Esophagus muscularis mucosa (tissue), 4 donors: Measurements from ENCODE around the gene SLC22A3. TPM values are rescaled to one million over a fixed set of nuclear protein-coding genes. Genes with fewer than 3 reads are reported as not detected.

Source experiments
- DNase-seq: peaks from one replicate; pipeline ENCODE4 v3.0.0-alpha.2; 2017; ENCODE audit errors: extremely low spot score
- H3K27ac ChIP-seq, 4 donors: fragments of 200-600 bp; sonication (generic); replicated peaks in 1 of 4; 1 replicate in 3 of 4; 2 replicates in 1 of 4; pipeline ENCODE4 v1.5.1; 2016 to 2019; ENCODE audit warnings: mild to moderate bottlenecking in 1 of 4
- H3K27me3 ChIP-seq, 4 donors: fragments of 200-600 bp; sonication (generic); one replicate each; pipeline versions ENCODE4 v1.5.1 to v1.6.0; 2016 to 2019
- H3K36me3 ChIP-seq, 4 donors: fragments of 200-600 bp; sonication (generic); one replicate each; pipeline ENCODE4 v1.5.1; 2016 to 2019
- H3K4me1 ChIP-seq, 4 donors: fragments of 200-600 bp; sonication (generic); one replicate each; pipeline ENCODE4 v1.5.1; 2016 to 2019
- H3K4me3 ChIP-seq, 4 donors: fragments of 200-600 bp; sonication (generic); 1 replicate in 2 of 4; 2 replicates in 2 of 4; pipeline ENCODE4 v1.5.1; 2016 to 2019; ENCODE audit warnings: mild to moderate bottlenecking in 4 of 4, moderate library complexity in 1 of 4
- H3K9me3 ChIP-seq, 4 donors: fragments of 200-600 bp; sonication (generic); 1 replicate in 3 of 4; 2 replicates in 1 of 4; pipeline ENCODE4 v1.5.1; 2016 to 2019
- CTCF ChIP-seq, 3 experiments: fragments of 200-600 bp in 2 of 3; fragments of 450-650 bp in 1 of 3; sonication (generic) in 2 of 3; IDR thresholded peaks; one replicate each; pipeline ENCODE4 v1.5.1; 2017 to 2019; ENCODE audit warnings: antibody characterized with exemption in 3 of 3, mild to moderate bottlenecking in 2 of 3, moderate library complexity in 1 of 3
- EP300 ChIP-seq: sonication (generic); formaldehyde crosslinking; IDR thresholded peaks from one replicate; pipeline ENCODE4 v1.6.1; 2017; ENCODE audit warnings: antibody characterized with exemption
- POLR2A ChIP-seq: fragments of 450-650 bp; IDR thresholded peaks from one replicate; pipeline ENCODE4 v1.6.1; 2017; ENCODE audit warnings: antibody characterized with exemption, moderate library complexity, mild to moderate bottlenecking, low read depth
- POLR2AphosphoS5 ChIP-seq, 2 donors: sonication (generic); formaldehyde crosslinking; IDR thresholded peaks; one replicate each; pipeline ENCODE4 v1.6.1; 2017; ENCODE audit warnings: antibody characterized with exemption in 2 of 2
- WGBS: methylation state at CpG from one replicate; pipeline ENCODE4 v1.1.5; 2018; 5-methylcytosine and 5-hydroxymethylcytosine counted together
- intact Hi-C: fragments of 100-400 bp; cut with DNase I; formaldehyde crosslinking; loops from one replicate; pipeline ENCODE4 v1.15.1; 2023
- total RNA-seq, 4 donors: library from RNA; depleted of rRNA; stranded (reverse); fragments of >200 nt; gene quantifications; one replicate each; pipeline versions ENCODE4 v1.1.0 to v1.2.1, GENCODE V29; 2016

Gene SLC22A3
- total RNA-seq, 4 donors from 2014 or later, result 16.8 to 20.4 (median 18.9) TPM

GRCh38 chr6:160328447-160328846 lies 19.7 kb upstream of the SLC22A3 start:
- Histone ChIP-seq H3K27me3 (no peaks in the 10 kb centered on the region), H3K36me3 (no peaks in the 10 kb centered on the region), H3K27ac (no peak overlapping the region), H3K9me3 (no peaks in the 10 kb centered on the region), H3K4me1 (no peaks in the 10 kb centered on the region), H3K4me3 (no peak overlapping the region)
- peak; percentile 57 for DNase-seq
- 79% methylated on average over 8 of the region's 8 CpGs for WGBS
- intact Hi-C loops, result no loop called here
- TF ChIP-seq POLR2AphosphoS5 (IDR thresholded peaks at IDR 0.05) (no peak), CTCF (IDR thresholded peaks at IDR 0.05) (no peak), EP300 (no peak), POLR2A (no peak)

GRCh38 chr6:160329188-160329587 lies 19.0 kb upstream of the SLC22A3 start:
- 93% methylated on average over 5 of the region's 7 CpGs for WGBS
- no peaks in the 10 kb centered on the region for H3K27me3 ChIP-seq
- H3K4me3 ChIP-seq, result no peak overlapping the region
- DNase-seq, result peak; percentile 77
- no peaks in the 10 kb centered on the region for H3K4me1 ChIP-seq
- no peak overlapping the region for H3K27ac ChIP-seq
- intact Hi-C loops, result no loop called here
- no peaks in the 10 kb centered on the region for H3K36me3 ChIP-seq
- no peaks in the 10 kb centered on the region for H3K9me3 ChIP-seq
- TF ChIP-seq EP300 (no peak), POLR2A (no peak), POLR2AphosphoS5 (IDR thresholded peaks at IDR 0.05) (no peak), CTCF (IDR thresholded peaks at IDR 0.05) (no peak)

GRCh38 chr6:160330619-160331018 lies 17.6 kb upstream of the SLC22A3 start:
- intact Hi-C loops, result no loop called here

GRCh38 chr6:160331204-160331603 lies 17.0 kb upstream of the SLC22A3 start:
- Histone ChIP-seq H3K36me3 (no peaks in the 10 kb centered on the region), H3K9me3 (no peaks in the 10 kb centered on the region), H3K4me1 (no peaks in the 10 kb centered on the region), H3K27ac (no peak overlapping the region), H3K27me3 (no peaks in the 10 kb centered on the region), H3K4me3 (no peak overlapping the region)
- no peak for TF ChIP-seq CTCF (IDR thresholded peaks at IDR 0.05)
- TF ChIP-seq EP300, result no peak
- TF ChIP-seq POLR2A, result no peak
- TF ChIP-seq POLR2AphosphoS5 (IDR thresholded peaks at IDR 0.05), result no peak
- intact Hi-C loops, result no loop called here
- WGBS, result 85% methylated on average over 5 of the region's 5 CpGs
- DNase-seq, result no peak

More at GRCh38 chr6:160330619-160331018, 17.6 kb upstream of the SLC22A3 start:
- Histone ChIP-seq H3K4me1 (no peaks in the 10 kb centered on the region), H3K27me3 (no peaks in the 10 kb centered on the region), H3K27ac (no peak overlapping the region), H3K9me3 (no peaks in the 10 kb centered on the region), H3K4me3 (no peak overlapping the region), H3K36me3 (no peaks in the 10 kb centered on the region)
- 76% methylated on average over 5 of the region's 5 CpGs for WGBS
- peak; percentile 66 for DNase-seq
- TF ChIP-seq EP300 (no peak), POLR2A (no peak), CTCF (IDR thresholded peaks at IDR 0.05) (no peak), POLR2AphosphoS5 (IDR thresholded peaks at IDR 0.05) (no peak)

- peak; percentile 57 for DNase-seq
- H3K27ac ChIP-seq, result no peak overlapping the region
- TF ChIP-seq POLR2A (no peak), EP300 (no peak), CTCF (IDR thresholded peaks at IDR 0.05) (no peak), POLR2AphosphoS5 (IDR thresholded peaks at IDR 0.05) (no peak)
- WGBS, result 84% methylated on average over 5 of the region's 5 CpGs
- H3K27me3 ChIP-seq, result no peaks in the 10 kb centered on the region
- H3K4me1 ChIP-seq, result no peaks in the 10 kb centered on the region
- no peak overlapping the region for H3K4me3 ChIP-seq
- intact Hi-C loops, result no loop called here
- no peaks in the 10 kb centered on the region for H3K9me3 ChIP-seq
- H3K36me3 ChIP-seq, result no peaks in the 10 kb centered on the region
Observed at GRCh38 chr6:160331753-160332152, 16.4 kb upstream of the SLC22A3 start.
